ENCODE results near the gene CDCA3.

CDCA3 gene

DNA sequence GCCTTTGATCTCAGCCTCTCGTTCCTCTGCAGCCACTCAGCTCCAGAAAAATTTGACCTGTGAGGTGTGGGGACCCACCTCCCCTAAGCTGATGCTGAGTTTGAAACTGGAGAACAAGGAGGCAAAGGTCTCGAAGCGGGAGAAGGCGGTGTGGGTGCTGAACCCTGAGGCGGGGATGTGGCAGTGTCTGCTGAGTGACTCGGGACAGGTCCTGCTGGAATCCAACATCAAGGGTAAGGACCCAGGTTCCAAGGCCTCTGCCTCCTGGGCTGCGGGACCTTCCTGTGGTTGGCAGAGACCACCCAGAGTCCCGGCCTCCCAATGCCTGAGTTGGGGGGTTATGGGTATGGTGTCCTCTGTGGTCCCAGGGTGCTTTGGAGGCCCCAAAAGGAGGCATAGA is 34.0 kb downstream of the CDCA3 start:
- DNase-seq (ENCODE audit: low read depth) = no peak
- TF ChIP-seq, protein P1, sequence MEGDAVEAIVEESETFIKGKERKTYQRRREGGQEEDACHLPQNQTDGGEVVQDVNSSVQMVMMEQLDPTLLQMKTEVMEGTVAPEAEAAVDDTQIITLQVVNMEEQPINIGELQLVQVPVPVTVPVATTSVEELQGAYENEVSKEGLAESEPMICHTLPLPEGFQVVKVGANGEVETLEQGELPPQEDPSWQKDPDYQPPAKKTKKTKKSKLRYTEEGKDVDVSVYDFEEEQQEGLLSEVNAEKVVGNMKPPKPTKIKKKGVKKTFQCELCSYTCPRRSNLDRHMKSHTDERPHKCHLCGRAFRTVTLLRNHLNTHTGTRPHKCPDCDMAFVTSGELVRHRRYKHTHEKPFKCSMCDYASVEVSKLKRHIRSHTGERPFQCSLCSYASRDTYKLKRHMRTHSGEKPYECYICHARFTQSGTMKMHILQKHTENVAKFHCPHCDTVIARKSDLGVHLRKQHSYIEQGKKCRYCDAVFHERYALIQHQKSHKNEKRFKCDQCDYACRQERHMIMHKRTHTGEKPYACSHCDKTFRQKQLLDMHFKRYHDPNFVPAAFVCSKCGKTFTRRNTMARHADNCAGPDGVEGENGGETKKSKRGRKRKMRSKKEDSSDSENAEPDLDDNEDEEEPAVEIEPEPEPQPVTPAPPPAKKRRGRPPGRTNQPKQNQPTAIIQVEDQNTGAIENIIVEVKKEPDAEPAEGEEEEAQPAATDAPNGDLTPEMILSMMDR (IDR thresholded peaks at IDR 0.05; ENCODE audit: low read depth, low read length, missing control alignments) = no peak
- no peak overlapping the region for H3K4me3 ChIP-seq (ENCODE audit: low read depth, low read length)

DNA sequence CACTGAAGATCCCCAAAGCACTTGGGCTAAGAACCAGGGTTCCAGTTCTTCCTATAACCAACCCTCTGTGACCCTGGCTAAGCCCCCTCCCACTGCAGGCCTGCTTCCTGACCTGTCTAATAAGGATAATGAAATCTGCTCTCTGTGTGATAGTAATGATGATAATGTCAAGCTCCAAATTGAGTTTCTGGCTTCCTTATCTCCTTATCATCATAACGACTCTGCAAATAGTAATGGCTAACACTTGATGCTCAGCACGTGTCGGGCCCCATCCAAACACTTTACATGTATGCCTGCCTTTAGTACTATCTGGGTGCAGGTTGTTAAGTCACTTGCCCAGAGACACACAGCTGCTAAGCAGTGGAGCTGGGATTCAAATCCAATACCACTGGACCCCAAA is 34.5 kb downstream of the CDCA3 start:
- TF ChIP-seq, protein P1 (IDR thresholded peaks at IDR 0.05; ENCODE audit: low read depth, low read length, missing control alignments) = no peak
- no peak for DNase-seq (ENCODE audit: low read depth)
- H3K4me3 ChIP-seq (ENCODE audit: low read depth, low read length) = no peak overlapping the region

DNA sequence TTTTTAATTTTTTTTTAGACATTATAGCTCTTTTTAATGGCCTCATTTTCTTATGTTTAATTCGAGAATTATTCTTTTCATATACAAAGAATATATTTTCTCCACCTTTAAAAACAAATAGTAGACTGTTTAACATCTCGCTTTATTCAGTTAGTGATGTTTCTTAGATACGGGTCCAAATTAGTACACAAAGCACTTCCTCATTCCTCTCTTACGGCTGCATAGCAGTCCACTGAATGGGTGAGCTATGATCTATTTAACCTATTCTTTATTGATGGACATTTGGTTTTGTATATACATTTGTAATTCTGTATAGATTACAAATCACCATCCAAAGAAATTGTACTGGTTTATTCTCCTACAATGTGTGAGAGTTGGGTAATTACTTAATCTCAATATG is 37.7 kb downstream of the CDCA3 start:
- DNase-seq (ENCODE audit: low read depth) = no peak
- H3K4me3 ChIP-seq (ENCODE audit: low read depth, low read length) = no peak overlapping the region
- TF ChIP-seq, protein P1 (IDR thresholded peaks at IDR 0.05; ENCODE audit: low read depth, low read length, missing control alignments) = no peak

DNA sequence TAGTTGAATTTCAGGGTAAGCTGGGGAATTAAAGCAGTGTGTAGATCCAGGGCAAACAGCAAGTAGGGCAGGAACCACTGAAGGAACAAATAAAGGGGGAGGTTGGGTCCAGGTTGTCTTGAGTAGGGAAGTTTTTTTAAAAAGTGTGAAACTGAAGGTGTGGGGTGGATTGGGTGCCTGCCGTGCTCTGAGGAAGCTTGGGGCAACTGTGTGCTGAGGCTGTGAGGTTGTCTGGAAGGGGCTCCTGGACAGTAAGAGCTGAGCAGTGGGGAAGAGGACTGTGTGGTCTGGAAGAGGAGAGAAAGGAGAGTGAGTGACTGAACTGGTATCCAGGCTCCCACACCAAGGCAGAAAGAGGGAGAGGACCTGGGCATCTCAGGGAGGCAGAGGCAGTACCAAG is 40.3 kb downstream of the CDCA3 start:
- TF ChIP-seq, protein P1 (IDR thresholded peaks at IDR 0.05; ENCODE audit: low read depth, low read length, missing control alignments) = no peak
- H3K4me3 ChIP-seq (ENCODE audit: low read depth, low read length) = no peak overlapping the region

DNA sequence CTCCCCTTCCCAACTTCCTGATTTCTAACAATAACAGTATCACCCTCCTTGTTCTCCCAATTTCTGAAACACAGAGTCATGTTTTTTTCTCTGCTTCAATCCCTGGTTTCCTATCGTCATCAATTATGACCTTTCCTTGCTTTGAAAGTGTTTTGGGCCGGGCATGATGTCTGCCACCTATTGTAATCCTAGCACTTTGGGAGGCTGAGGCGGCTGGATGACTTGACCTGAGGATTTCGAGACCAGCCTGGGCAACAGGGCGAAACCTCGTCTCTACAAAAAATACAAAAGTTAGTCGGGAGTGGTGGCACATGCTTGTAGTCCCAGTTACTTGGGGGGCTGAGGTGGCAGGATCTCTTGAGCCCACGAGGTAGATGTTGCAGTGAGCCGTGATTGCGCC is 42.0 kb downstream of the CDCA3 start:
- H3K4me3 ChIP-seq (ENCODE audit: low read depth, low read length) = no peak overlapping the region
- DNase-seq (ENCODE audit: low read depth) = no peak
- TF ChIP-seq, protein P1 (IDR thresholded peaks at IDR 0.05; ENCODE audit: low read depth, low read length, missing control alignments) = no peak

More for the DNA sequence above, 40.3 kb downstream of the CDCA3 start:
- no peak for DNase-seq (ENCODE audit: low read depth)

DNA sequence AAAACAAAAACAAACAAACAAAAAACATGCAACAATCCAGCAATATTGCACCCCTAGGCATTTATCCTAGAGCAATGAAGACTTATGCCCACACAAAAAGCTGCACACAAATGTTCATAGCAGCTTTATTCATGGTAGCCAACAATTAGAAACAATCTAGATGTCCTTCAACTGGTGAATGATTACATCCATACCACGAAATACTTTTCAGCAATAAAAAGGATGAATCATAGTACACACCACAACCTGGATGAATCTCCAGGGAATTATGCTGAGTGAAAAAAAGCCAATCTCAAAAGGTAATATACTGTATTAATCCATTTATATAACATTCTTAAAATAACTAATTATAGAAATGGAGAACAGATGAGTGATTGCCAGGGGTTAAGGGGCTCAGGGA is 43.9 kb downstream of the CDCA3 start:
- DNase-seq (ENCODE audit: low read depth) = no peak
- TF ChIP-seq, protein P1 (IDR thresholded peaks at IDR 0.05; ENCODE audit: low read depth, low read length, missing control alignments) = no peak
- no peak overlapping the region for H3K4me3 ChIP-seq (ENCODE audit: low read depth, low read length)

DNA sequence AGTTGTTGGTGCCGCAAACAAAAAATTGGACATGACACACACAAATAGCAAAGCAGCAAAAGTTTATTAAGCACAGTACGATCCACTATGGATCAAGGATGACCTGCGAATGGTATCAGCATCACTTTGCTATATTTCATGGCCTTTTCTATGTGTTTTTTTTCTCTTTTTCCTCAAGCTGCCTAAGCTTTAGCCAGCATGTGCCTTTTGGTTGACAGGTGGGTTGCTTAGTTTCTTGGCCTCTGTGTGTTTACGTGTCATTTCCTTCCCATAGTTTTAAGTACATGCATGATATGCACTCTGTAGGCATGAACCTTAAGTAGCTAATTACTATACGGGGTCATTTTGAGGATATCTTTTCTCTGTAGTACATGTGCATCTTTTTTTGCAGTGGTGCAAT is 51.9 kb downstream of the CDCA3 start:
- no peak for DNase-seq (ENCODE audit: low read depth)
- TF ChIP-seq, protein P1 (IDR thresholded peaks at IDR 0.05; ENCODE audit: low read depth, low read length, missing control alignments) = no peak
- H3K4me3 ChIP-seq (ENCODE audit: low read depth, low read length) = no peak overlapping the region

All from GM12864 (cell line).